ENCODE data around the gene C1S.

GRCh38 chr12:7113389-7113871 is 52.9 kb downstream of the C1S start:
- TF ChIP-seq EZH2 (IDR thresholded peaks at IDR 0.05; ENCODE audit: borderline replicate concordance, low read depth, low read length, poor library complexity, severe bottlenecking), result no peak
- peak; percentile 86 for TF ChIP-seq CTCF (conservative IDR thresholded peaks at IDR 0.05; ENCODE audit: low read depth, low read length)
